Endodermal cell (in vitro differentiated cells): ENCODE data around the gene PIERCE2. TPM values are rescaled to one million over a fixed set of nuclear protein-coding genes. Genes with fewer than 3 reads are reported as not detected.
"Not testable (repeated sequence)": the region's sequence is repeated elsewhere in the genome, so short reads cannot be mapped to it uniquely, and the experiment has no call there.

Source experiments
- DNase-seq: peaks from one replicate; pipeline ENCODE4 v3.0.0-alpha.2; 2017
- H3K27ac ChIP-seq: 2 replicates; pipeline ENCODE4 v1.5.1; 2013; ENCODE audit warnings: mild to moderate bottlenecking, low read depth, low read length, moderate library complexity
- H3K27me3 ChIP-seq: 2 replicates; pipeline ENCODE4 v1.6.1; 2013; ENCODE audit warnings: mild to moderate bottlenecking, low read length, moderate library complexity; ENCODE audit not compliant: insufficient read depth, control insufficient read depth, poor library complexity, severe bottlenecking
- H3K36me3 ChIP-seq: 2 replicates; pipeline ENCODE4 v1.7.0; 2013; ENCODE audit warnings: mild to moderate bottlenecking, low read length, moderate library complexity; ENCODE audit not compliant: control insufficient read depth, insufficient read depth
- H3K4me1 ChIP-seq: one replicate; pipeline ENCODE4 v1.7.0; 2013; ENCODE audit warnings: low read length; ENCODE audit not compliant: control insufficient read depth, insufficient read depth
- H3K4me3 ChIP-seq: 2 replicates; pipeline ENCODE4 v1.5.1; 2013; ENCODE audit warnings: mild to moderate bottlenecking, low read length, moderate library complexity
- H3K9ac ChIP-seq: 2 replicates; pipeline ENCODE4 v1.6.1; 2013; ENCODE audit warnings: mild to moderate bottlenecking, low read length, moderate library complexity; ENCODE audit not compliant: poor library complexity, severe bottlenecking; ENCODE audit errors: extremely low read depth
- H3K9me3 ChIP-seq: 2 replicates; pipeline ENCODE4 v1.6.1; 2013; ENCODE audit warnings: mild to moderate bottlenecking, low read length, moderate library complexity; ENCODE audit not compliant: control insufficient read depth
- H3K27ac Mint-ChIP-seq: 2 replicates; pipeline ENCODE4 v1.8.0; 2020; ENCODE audit warnings: mixed read lengths
- H3K27me3 Mint-ChIP-seq: 2 replicates; pipeline ENCODE4 v1.8.0; 2021; ENCODE audit warnings: mild to moderate bottlenecking, mixed read lengths; ENCODE audit not compliant: insufficient read depth
- H3K36me3 Mint-ChIP-seq: 2 replicates; pipeline ENCODE4 v1.8.0; 2020; ENCODE audit warnings: low read depth, mixed read lengths
- H3K4me1 Mint-ChIP-seq: 2 replicates; pipeline ENCODE4 v1.8.0; 2020; ENCODE audit warnings: mixed read lengths
- H3K4me3 Mint-ChIP-seq: 2 replicates; pipeline ENCODE4 v1.8.0; 2020; ENCODE audit warnings: mild to moderate bottlenecking, moderate library complexity, mixed read lengths
- H3K9me3 Mint-ChIP-seq: 2 replicates; pipeline ENCODE4 v1.8.0; 2020; ENCODE audit warnings: mild to moderate bottlenecking, mixed read lengths
- WGBS, 2 experiments: methylation state at CpG; one replicate each; pipeline versions ENCODE4 v1.1.5 to v1.1.7; 2013; ENCODE audit warnings: missing lambda C conversion rate in 2 of 2, mixed read lengths in 1 of 2; ENCODE audit not compliant: insufficient coverage in 1 of 2, insufficient read length in 1 of 2; 5-methylcytosine and 5-hydroxymethylcytosine counted together
- total RNA-seq, 2 donors: library from RNA; stranded (reverse); fragmentation: NEBNext Ultra II Directional in 1 of 2; extraction: Animal tissue kit (Norgen Biotek cat#: 25700) in 1 of 2; gene quantifications; 2 replicates in 1 of 2; 3 replicates in 1 of 2; pipeline ENCODE4 v1.2.1, GENCODE V29; 2021
- TF ChIP-seq, protein P1 (sequence below): fragments of 200-600 bp; sonication (generic); conservative IDR thresholded peaks from 2 replicates; pipeline ENCODE4 v1.5.0; 2021; ENCODE audit warnings: antibody characterized with exemption, mild to moderate bottlenecking

PIERCE2 gene
- total RNA-seq, 2 donors from 2014 or later: 3.2 to 3.6 TPM

DNA sequence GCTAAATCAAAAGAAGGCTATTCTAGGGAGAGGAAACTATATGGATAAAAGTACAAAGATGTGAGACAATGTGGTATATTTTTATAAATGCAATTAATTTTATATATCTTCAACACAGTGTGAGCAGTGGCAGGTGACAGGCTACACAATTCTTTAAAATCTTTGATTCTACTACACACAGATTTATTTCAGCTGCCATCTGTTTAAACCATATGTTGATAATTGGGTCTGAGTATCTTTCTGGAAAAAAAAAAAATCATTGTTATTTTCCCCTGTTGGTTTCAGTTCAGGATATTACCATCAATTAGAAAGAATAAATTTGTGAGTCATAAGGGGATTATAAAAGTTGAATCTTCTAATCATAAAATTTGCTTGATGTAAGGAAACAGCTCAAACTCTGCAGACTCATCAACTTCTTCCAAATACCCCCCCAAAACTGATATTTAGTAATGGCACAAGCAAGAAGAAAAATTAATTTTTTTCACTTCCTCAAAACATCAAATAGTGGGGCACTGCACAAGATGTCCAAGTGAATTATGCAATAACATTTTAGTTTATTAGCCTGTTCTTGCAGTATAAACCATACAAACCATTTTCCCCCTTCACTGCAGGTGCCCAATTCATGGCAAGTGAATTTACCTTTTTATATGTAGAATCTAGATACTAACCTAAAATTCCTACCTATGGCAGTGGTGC is 12.0 kb downstream of the PIERCE2 start:
- peaks cover 14% of the 10 kb centered on the region for H3K4me1 Mint-ChIP-seq
- Histone ChIP-seq H3K27ac (no peak overlapping the region), H3K27me3 (no peaks in the 10 kb centered on the region), H3K9me3 (no peaks in the 10 kb centered on the region), H3K4me1 (no peaks in the 10 kb centered on the region), H3K4me3 (no peak overlapping the region), H3K9ac (no peak overlapping the region), H3K36me3 (no peaks in the 10 kb centered on the region)
- no peak overlapping the region for H3K27ac Mint-ChIP-seq
- peaks cover 2% of the 10 kb centered on the region for H3K36me3 Mint-ChIP-seq
- peaks cover 4% of the 10 kb centered on the region for H3K9me3 Mint-ChIP-seq
- TF ChIP-seq, protein P1, sequence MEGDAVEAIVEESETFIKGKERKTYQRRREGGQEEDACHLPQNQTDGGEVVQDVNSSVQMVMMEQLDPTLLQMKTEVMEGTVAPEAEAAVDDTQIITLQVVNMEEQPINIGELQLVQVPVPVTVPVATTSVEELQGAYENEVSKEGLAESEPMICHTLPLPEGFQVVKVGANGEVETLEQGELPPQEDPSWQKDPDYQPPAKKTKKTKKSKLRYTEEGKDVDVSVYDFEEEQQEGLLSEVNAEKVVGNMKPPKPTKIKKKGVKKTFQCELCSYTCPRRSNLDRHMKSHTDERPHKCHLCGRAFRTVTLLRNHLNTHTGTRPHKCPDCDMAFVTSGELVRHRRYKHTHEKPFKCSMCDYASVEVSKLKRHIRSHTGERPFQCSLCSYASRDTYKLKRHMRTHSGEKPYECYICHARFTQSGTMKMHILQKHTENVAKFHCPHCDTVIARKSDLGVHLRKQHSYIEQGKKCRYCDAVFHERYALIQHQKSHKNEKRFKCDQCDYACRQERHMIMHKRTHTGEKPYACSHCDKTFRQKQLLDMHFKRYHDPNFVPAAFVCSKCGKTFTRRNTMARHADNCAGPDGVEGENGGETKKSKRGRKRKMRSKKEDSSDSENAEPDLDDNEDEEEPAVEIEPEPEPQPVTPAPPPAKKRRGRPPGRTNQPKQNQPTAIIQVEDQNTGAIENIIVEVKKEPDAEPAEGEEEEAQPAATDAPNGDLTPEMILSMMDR: no peak
- H3K27me3 Mint-ChIP-seq: no peaks in the 10 kb centered on the region
- no peak overlapping the region for H3K4me3 Mint-ChIP-seq
- no peak for DNase-seq

DNA sequence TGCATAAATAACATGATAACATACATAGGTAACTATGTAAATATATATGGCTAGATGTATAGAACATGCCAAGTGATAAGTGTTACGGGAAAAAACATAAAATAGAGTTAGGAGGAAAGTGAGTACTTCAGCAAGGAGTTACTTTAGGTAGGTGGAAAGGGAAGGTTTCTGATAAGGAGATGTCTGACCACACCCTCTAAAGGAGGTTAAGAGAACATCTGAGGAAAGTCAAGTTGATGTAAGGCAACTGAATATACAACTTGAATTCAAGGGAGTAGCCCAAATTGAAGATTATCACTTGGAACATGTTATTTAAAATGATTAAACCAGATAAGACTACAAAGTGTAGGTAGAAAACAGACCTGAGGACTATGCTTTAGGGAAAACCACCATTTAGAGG is 13.8 kb downstream of the PIERCE2 start:
- H3K27me3 ChIP-seq: no peaks in the 10 kb centered on the region

DNA sequence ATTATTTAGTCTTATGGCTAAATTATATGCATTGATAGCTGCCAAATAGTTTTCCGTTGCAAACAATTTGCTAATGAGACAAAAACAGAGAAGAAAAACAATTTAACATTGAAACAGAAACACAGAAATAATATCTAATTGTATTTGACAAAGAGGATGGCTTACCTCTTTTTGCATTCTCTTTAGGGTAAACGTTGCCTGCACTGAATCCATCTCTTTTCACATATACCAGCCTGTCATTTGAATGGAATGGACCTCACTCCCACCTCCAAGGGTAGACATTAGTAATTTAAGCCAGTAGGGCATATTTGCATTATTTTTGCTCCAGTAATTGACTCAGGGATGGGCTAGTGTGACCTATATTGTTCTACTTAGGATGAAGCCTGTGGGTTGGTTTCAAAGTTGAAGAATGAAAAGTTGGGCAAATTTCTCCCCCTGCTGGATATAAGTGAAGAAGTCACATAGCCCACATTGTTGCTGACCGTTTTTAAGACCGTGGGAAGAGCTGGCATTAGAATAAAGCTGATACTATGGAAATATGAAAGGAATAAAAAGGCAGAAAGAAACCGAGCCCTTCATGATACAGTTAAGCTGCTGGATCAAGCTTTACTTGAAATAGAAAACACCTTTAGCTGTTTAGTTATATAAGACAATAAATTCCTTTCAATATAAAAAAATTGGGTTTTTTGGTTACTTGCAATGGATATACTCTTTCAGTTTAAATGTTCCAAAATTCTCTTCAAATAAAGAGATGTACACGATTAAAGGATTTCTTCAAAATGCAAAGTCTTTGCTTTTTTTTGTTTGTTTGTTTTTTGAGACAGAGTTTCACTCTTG is 26.9 kb downstream of the PIERCE2 start:
- Mint-ChIP-seq H3K27me3 (no peaks in the 10 kb centered on the region), H3K4me1 (peaks cover 2% of the 10 kb centered on the region), H3K4me3 (no peak overlapping the region), H3K27ac (no peak overlapping the region), H3K36me3 (peaks cover 1% of the 10 kb centered on the region), H3K9me3 (peaks cover 2% of the 10 kb centered on the region)
- H3K36me3 ChIP-seq: no peaks in the 10 kb centered on the region
- H3K27me3 ChIP-seq: no peaks in the 10 kb centered on the region
- no peaks in the 10 kb centered on the region for H3K9me3 ChIP-seq
- H3K4me3 ChIP-seq: no peak overlapping the region
- DNase-seq: no peak
- TF ChIP-seq, protein P1: peak; percentile 82
- 10 to 32% methylated on average over 3 to 6 of the region's 6 CpGs for WGBS, 2 experiments
- H3K27ac ChIP-seq: no peak overlapping the region
- H3K9ac ChIP-seq: no peak overlapping the region
- H3K4me1 ChIP-seq: no peaks in the 10 kb centered on the region

More for the DNA sequence above, 13.8 kb downstream of the PIERCE2 start:
- Mint-ChIP-seq H3K9me3 (peaks cover 15% of the 10 kb centered on the region), H3K4me1 (peaks cover 13% of the 10 kb centered on the region), H3K4me3 (no peak overlapping the region), H3K27ac (no peak overlapping the region), H3K27me3 (no peaks in the 10 kb centered on the region), H3K36me3 (no peaks in the 10 kb centered on the region)
- TF ChIP-seq, protein P1: no peak
- no peak overlapping the region for H3K4me3 ChIP-seq
- no peak overlapping the region for H3K9ac ChIP-seq
- 0% methylated on average over 1 of the region's 1 CpG for WGBS, 2 experiments
- H3K9me3 ChIP-seq: no peaks in the 10 kb centered on the region
- H3K36me3 ChIP-seq: no peaks in the 10 kb centered on the region
- DNase-seq: no peak
- no peaks in the 10 kb centered on the region for H3K4me1 ChIP-seq
- H3K27ac ChIP-seq: no peak overlapping the region

DNA sequence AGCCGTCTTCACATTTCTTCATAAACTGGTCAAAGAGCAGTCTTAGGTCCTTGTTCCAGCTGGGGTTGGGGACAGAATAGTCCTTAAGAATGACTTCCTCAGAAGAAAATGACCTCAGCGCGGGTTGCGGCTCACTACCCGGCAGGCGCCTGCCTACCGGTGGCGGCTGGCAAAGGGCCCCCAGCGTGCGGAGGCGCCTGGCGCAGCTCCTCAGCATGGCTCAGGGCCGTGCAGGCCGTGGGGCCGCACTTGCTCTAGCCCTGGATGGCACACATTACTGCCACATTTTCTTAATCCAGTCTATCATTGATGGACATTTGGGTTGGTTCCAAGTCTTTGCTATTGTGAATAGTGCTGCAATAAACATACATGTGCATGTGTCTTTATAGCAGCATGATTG is 34.8 kb downstream of the PIERCE2 start:
- not testable (repeated sequence) for H3K27me3 Mint-ChIP-seq, DNase-seq, H3K4me3 ChIP-seq, H3K4me3 Mint-ChIP-seq, H3K27ac Mint-ChIP-seq, H3K36me3 ChIP-seq, H3K9ac ChIP-seq, H3K4me1 Mint-ChIP-seq, H3K4me1 ChIP-seq, H3K27me3 ChIP-seq, H3K27ac ChIP-seq
- Mint-ChIP-seq H3K9me3 (peaks cover 51% of the 10 kb centered on the region), H3K36me3 (peaks cover 19% of the 10 kb centered on the region)
- WGBS, 2 experiments: 90 to 96% methylated on average over 14 to 15 of the region's 15 CpGs
- peaks cover 19% of the 10 kb centered on the region for H3K9me3 ChIP-seq

DNA sequence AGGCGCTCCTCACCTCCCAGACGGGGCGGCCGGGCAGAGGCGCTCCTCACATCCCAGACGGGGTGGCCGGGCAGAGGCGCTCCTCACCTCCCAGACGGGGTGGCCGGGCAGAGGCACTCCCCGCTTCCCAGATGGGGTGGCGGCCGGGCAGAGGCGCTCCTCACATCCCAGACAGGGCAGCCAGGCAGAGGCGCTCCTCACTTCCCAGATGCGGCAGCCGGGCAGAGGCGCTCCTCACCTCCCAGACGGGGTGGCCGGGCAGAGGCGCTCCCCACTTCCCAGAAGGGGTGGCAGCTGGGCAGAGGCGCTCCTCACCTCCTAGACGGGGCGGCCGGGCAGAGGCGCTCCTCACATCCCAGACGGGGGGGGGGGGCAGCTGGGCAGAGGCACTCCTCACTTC is 37.6 kb downstream of the PIERCE2 start:
- Mint-ChIP-seq H3K36me3 (peaks cover 21% of the 10 kb centered on the region), H3K9me3 (peaks cover 64% of the 10 kb centered on the region)
- H3K4me1 ChIP-seq, H3K4me3 Mint-ChIP-seq, H3K9ac ChIP-seq, H3K4me3 ChIP-seq, H3K27ac ChIP-seq, H3K27ac Mint-ChIP-seq, H3K4me1 Mint-ChIP-seq, DNase-seq, H3K27me3 ChIP-seq, H3K36me3 ChIP-seq, H3K27me3 Mint-ChIP-seq: not testable (repeated sequence)
- peaks cover 23% of the 10 kb centered on the region for H3K9me3 ChIP-seq
- 86% methylated on average over 27 of the region's 27 CpGs; no CpG with 5 or more reads in 1 of the 2 experiments for WGBS, 2 experiments
